GM15510 (cell line): ENCODE data around the gene ESYT2.

Source experiments
- POLR2A ChIP-seq: IDR thresholded peaks from 3 replicates; pipeline ENCODE4 v1.6.1; 2011; ENCODE audit warnings: borderline replicate concordance; ENCODE audit not compliant: insufficient read length; ENCODE audit errors: extremely low read depth

Gene ESYT2

DNA sequence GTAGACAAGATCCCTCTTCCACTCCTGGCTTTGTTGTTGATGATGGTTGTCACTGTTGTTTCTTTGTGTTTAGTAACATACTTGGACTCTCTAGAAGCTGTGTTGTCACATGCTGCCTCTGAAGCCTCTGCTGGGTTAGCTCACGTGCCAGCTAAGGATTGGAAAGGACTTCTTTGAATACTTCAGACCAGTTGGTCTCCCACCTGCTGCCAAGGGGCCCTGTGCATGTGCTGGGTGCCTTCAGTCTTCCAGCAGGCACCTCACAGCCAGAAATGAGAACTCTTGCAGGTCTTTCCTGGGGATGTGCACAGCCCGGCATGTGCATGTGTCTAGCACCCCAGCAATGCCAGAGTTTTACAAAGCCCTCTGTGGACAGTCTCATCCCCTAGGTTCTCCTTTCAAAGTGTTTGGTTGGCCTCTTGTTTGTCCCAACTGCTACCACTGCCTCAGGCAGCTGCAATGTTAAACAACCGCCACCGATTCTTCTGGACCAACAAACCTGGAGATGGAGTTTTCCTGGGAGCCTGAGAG, 103.0 kb downstream of the ESYT2 start:
- no peak for TF ChIP-seq POLR2A

DNA sequence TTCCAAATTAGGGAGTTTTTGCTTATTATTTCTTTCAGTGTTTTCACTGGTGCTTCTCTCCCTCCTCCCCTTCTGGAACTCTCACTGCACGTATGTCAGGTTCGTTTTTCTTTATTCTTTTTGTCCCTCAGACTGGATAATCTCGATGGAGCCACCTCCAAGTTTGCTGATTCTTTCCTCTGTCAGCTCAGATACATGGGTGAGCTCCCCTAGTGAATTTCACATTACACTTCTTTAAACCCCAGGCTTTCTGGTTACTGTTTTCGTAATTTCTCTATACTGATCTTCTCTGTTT, 103.9 kb downstream of the ESYT2 start:
- no peak for TF ChIP-seq POLR2A

DNA sequence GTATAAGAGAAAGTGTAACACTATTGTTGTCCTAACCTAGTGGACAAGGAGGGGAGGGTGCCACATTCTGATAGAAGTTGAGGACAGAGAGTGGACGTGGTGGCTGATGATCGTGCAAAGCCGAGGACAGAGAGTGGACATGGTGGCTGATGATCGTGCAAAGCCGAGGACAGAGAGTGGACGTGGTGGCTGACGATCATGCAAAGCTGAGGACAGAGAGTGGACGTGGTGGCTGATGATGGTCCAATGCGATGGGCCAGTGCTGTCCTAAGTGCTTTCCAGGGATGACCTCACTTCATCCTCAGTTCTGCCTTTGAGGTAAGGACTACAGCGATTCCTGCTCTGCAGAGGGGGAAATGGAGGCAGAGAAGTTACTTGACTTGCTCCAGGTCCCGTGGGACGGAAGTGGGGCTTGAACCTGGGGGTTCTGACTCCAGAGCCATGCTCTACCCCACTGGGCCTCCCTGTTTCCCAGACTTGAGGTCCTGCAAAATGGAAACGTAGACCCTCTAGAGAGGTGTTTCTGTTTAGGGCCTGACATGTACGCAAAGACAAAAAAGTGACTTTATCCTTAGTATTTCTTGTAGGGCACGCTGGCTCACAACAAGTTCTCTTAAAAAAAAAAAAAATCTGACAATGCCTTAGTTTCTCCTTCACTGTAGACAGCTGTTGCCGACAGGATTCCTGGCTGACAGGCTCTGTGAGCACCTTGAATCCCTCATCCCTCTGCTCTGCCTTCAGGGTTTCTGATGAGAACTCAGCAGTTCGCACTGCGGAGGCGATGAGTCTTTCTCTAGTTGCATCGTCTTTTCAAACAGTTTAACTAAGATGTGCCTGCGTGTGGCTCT, 104.4 kb downstream of the ESYT2 start:
- no peak for TF ChIP-seq POLR2A

DNA sequence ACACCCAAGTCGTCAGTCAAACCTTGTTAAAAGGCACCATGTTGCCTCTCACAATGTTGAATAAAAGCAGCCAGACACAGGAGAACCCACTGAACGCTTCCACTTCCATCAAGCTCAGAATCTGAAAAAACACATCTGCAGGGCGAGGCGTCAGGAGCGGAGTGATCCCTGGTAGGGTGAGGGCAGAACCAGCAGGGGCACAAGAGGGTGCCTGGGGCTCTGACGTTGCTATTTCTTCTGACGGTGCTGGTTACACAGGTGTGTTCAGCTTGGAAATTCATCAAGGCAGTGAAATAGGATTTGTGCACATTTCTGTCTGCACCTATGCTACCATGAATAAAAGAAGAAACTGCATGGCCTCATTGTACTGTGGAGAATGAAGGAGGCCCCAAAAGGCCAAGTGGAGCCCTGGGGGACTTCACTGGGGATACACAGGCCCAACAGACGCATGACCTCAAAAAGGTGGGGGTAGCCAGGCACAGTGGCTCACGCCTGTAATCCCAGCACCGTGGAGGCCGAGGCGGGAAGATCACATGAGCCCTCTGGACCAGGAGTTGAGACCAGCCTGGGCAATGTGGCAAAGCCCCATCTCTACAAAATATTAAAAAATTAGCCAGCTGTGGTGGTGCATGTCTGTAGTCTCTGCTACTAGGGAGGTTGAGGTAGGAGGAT, 105.5 kb downstream of the ESYT2 start:
- TF ChIP-seq POLR2A: no peak

DNA sequence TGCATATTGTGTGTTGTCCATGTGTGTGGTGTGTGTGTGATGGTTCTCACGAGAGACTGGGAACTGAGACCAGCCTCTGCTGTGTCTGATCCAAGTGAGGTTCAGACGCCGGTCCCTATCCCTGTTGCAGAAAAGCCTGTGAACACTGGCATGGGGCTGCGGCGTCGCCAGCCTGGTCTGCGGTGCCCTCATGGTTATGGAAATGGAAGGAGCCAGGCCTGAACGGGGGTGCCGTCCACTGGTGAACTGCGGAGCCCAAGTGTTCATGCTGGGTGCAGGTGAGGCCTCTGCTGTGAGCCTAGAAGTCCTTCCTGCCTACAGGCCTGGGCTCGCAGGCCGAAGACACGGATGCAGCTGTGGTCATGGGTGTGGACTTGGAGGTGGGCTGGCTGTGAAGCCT, 106.0 kb downstream of the ESYT2 start:
- no peak for TF ChIP-seq POLR2A

DNA sequence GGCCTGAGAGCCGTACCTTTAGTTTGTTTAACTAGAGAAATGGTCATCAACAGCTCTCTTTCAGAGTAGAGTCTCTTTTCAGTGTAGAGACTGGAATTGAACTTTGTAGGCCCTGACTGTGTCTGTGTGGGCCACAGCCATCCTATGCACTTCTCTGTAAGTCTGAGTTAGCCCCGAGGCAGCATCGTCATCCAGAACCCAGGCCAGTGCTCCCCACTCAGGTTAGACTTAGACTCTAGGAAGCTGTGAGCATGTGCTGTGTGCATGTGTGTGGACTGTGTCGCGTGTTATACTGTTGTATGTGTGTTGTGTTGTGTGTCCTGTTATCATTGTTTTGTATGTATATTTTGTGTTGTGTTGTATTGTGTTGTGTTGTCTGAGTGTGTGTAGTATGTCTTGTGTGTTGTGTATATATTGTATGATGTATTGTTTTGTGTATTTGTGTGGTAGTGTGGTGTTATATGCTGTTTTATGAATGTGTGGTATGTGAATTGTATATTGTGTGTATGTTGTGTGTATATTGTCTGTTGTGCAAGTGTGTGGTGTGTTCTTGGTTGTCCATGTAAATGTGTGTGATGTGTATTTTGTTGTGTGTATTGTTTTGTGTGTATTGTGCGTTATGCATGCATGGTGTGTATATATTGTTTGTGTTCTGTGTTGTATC, 106.6 kb downstream of the ESYT2 start:
- TF ChIP-seq POLR2A: no peak

DNA sequence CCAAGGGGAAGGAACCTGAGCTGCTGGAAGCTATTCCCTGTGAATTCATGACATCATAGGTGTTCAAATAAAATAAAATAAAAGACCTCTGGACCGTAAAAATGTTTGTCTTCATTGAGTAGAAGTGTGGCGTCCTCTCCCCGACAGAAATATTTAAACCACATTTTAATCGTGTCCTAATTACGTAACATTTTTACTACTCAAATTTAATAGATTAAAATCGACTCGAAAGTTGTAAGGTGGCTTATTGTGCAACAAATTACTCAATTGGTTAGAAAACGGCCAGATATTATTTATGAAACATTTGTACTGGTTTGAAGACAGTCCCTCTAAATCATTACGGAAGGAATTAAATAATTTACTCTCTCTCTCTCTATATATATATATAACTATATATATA, 109.2 kb downstream of the ESYT2 start:
- no peak for TF ChIP-seq POLR2A

DNA sequence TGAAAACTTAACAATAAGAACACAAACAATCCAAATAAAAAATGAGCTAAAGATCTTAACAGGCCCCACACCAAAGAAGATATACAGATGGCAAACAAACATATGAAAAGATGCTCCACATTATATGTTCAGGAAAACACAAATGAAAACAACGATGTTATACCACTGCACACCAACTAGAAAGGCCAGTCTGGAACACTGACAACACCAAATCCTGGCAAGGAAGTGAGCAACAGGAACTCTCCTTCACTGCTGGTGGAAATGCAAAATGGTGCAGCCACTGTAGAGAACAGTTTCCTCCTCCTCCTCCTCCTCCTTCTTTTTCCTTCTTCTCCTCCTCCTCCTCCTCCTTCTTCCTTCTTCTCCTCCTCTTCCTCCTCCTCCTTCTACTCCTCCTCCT, 112.5 kb downstream of the ESYT2 start:
- TF ChIP-seq POLR2A: no peak

DNA sequence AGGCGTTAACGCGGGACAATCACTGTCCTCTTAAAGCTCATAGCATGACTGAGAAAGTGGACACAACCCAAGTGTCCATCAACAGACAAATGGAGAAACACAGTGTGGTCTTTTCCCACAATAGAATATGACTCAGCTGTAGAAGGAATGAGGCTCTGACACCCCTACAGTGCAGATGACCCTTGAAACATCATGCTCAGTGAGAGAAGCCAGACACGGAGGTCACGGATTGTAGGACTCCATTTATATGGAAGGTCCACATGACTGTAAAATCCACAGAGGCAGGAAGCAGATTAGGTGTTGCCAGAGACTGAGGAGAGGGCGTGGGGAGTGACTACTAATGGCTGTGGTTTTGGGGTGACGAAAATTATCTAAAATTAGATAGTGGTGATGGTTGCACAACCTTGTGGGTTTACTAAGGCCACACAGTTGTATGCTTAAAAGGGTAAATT, 118.6 kb downstream of the ESYT2 start:
- TF ChIP-seq POLR2A: no peak

DNA sequence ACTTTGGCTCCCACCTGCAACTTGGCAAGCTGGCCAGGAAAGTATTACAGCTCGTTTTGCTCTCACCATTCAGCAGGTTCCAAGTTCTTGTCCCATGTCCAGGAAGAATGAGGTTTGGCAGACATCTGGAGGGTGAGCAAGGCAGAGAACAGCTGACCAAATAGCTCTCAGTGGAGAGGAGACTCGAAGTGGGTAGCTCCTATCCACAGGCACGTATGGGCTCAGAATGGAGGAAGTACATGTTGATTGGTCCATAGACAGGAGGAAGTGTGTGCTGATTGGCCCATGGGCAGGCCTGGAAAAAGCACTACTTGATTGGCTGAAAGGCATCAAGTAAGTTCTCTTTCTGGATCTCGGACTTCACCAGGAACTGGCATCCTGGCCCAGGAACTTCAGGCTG, 121.7 kb downstream of the ESYT2 start:
- TF ChIP-seq POLR2A: no peak

DNA sequence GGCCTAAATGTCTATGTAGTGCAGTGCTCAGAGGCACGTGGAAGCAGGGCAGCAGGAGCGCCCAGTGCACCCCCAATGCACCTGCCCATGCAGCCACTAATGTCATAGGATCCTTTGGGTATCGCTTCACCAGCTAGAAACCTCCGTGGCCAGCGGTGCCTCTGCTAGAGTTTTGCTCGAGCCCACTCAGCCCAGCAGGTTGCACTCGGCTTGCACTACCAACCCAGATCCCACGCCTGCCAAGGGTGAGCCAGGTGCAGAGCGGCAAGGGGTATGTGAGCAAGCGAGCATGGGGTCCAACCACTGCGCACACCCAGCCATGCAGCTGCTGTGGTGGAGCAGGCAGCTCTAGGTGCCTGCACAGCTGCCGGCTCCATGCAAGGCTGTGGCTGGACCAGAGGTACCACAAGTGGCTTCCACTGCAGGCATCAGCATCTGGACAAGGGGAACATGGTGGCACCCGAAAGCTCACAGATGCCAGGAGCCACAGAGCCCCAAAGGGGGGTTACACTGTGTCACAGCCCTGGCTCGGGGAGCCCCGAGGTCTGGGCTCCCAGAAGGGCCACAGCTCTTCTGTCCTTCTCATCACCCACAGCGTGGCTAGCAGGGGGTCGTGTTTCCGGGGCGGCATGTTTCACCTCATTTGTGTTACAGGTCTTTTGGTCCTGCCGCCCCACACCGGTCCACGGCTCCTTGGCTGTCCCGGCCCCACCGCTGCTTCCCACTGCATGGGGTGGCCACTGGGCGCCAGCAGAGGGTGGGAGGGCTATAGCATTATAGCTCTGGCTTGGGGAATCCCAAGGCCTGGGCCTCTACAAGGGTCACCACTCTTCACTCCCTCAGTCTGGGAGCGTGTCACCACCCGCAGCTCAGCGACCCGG, 122.4 kb downstream of the ESYT2 start:
- no peak for TF ChIP-seq POLR2A

DNA sequence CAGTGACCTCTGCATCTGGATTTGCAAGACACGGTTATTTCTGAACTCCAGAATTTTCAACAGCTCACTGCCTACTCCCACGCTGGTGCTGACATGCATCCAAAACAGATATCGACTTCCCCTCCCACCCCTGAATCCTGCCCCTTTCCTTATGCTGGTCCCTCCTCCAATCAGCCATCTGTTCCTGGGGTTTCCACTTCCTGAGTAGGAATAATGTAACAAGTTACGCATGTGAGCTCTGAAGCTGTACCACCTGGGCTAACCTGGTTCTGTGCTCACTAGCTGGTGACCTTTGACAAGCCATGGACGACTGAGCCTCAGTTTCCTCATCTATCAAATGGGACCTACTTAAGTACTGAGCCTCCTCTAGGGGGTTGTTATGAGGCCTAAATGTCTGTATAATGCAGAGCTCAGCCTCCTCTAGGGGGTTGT, 123.0 kb downstream of the ESYT2 start:
- no peak for TF ChIP-seq POLR2A

DNA sequence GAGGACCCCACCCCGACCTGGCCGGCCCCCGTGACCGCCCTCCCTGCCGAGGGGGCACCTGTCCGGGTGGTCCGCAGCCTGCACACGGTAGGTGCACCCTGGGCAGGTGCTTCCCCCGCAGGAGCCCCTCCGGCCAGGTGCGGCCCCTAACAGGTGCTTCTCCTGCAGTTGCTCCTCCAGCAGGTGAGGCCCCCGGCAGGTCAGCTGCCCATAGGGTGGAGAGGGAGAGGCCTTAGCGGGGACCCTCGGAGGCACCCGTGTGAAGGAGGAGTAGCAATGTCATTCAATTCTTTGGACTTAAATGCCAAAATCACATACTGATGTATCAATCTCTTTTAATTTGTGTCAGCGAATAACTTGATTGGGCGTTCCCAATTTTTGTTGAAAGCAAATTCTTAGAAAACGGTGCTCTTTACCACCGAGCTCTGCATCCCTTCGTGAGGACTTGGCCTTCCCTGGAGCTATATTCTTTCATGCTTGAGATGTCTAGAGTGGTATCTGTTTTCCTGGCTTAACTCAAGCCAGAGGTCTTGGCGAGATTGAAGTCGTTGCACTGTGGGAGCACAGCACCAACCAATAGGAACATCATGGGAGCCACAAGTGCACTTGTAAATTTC, 124.0 kb downstream of the ESYT2 start:
- no peak for TF ChIP-seq POLR2A
